Parathyroid adenoma (tissue), 2 donors: ENCODE data around the gene ACAA2.

Experiments
- H2AFZ ChIP-seq: fragments of 300-600 bp; sonication (generic); one replicate; pipeline ENCODE4 v1.7.0; 2017; ENCODE audit warnings: antibody characterized with exemption, mild to moderate bottlenecking
- H3K27ac ChIP-seq: fragments of 300-600 bp; sonication (generic); one replicate; pipeline ENCODE4 v1.7.0; 2017
- H3K27me3 ChIP-seq: fragments of 300-600 bp; sonication (generic); one replicate; pipeline ENCODE4 v1.7.0; 2017; ENCODE audit warnings: low read length; ENCODE audit not compliant: control insufficient read depth, insufficient read depth
- H3K36me3 ChIP-seq: fragments of 300-600 bp; sonication (generic); one replicate; pipeline ENCODE4 v1.7.0; 2017; ENCODE audit warnings: low read length; ENCODE audit not compliant: control insufficient read depth, insufficient read depth
- H3K4me1 ChIP-seq: fragments of 300-600 bp; sonication (generic); one replicate; pipeline ENCODE4 v1.7.0; 2017; ENCODE audit warnings: control low read depth
- H3K4me2 ChIP-seq: fragments of 300-600 bp; sonication (generic); one replicate; pipeline ENCODE4 v1.7.0; 2017; ENCODE audit warnings: low read length
- H3K4me3 ChIP-seq: fragments of 300-600 bp; sonication (generic); one replicate; pipeline ENCODE4 v1.7.0; 2017; ENCODE audit warnings: low read depth, low read length
- H3K79me2 ChIP-seq: fragments of 300-600 bp; sonication (generic); one replicate; pipeline ENCODE4 v1.7.0; 2017; ENCODE audit warnings: control low read depth
- H3K9ac ChIP-seq: fragments of 300-600 bp; sonication (generic); one replicate; pipeline ENCODE4 v1.7.0; 2017; ENCODE audit warnings: mild to moderate bottlenecking
- H3K9me3 ChIP-seq: fragments of 300-600 bp; sonication (generic); one replicate; pipeline ENCODE4 v1.7.0; 2017; ENCODE audit warnings: low read length; ENCODE audit not compliant: control insufficient read depth
- CTCF ChIP-seq: fragments of 300-600 bp; sonication (generic); IDR thresholded peaks from one replicate; pipeline ENCODE4 v1.7.0; 2017; ENCODE audit warnings: antibody characterized with exemption, mild to moderate bottlenecking
- donor health status: primary hyperparathyroidism.

Gene ACAA2

DNA sequence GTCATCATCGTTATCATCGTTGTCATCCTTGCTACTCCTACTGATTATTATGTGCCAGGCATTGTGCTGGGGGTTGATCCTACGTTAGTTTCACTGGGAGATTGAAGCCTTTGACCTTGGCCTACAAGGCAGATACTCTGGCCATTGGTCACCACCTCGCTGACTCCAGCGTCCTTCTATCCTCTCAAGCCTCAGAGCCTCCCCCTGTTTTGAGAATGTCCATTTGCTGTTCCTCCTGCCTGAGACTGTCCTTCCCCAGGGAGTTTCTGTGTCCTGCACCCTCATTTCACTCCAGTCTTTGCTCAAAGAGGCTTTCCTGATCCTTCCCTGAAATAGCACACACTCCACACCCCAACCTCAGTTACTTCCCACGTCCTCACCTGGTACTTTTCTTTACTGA lies 57.8 kb downstream of the ACAA2 start:
- Histone ChIP-seq H3K4me3 (no peak overlapping the region), H3K36me3 (no peaks in the 10 kb centered on the region), H3K79me2 (no peaks in the 10 kb centered on the region), H2AFZ (no peak overlapping the region), H3K27me3 (no peaks in the 10 kb centered on the region), H3K27ac (no peak overlapping the region), H3K4me1 (no peaks in the 10 kb centered on the region), H3K9ac (no peak overlapping the region), H3K9me3 (no peaks in the 10 kb centered on the region), H3K4me2 (no peak overlapping the region)
- TF ChIP-seq CTCF, result no peak

GRCh38 chr18:49754866-49755265 lies 58.5 kb downstream of the ACAA2 start:
- H3K4me1 ChIP-seq, result no peaks in the 10 kb centered on the region
- no peak overlapping the region for H3K9ac ChIP-seq
- no peak overlapping the region for H3K4me2 ChIP-seq
- H2AFZ ChIP-seq, result no peak overlapping the region
- H3K27ac ChIP-seq, result no peak overlapping the region
- no peak for TF ChIP-seq CTCF
- H3K36me3 ChIP-seq, result no peaks in the 10 kb centered on the region
- H3K79me2 ChIP-seq, result no peaks in the 10 kb centered on the region
- H3K27me3 ChIP-seq, result no peaks in the 10 kb centered on the region
- no peak overlapping the region for H3K4me3 ChIP-seq
- H3K9me3 ChIP-seq, result no peaks in the 10 kb centered on the region

- Histone ChIP-seq H3K36me3 (no peaks in the 10 kb centered on the region), H3K4me3 (no peak overlapping the region), H3K4me1 (no peaks in the 10 kb centered on the region), H3K9me3 (no peaks in the 10 kb centered on the region), H3K27me3 (no peaks in the 10 kb centered on the region), H3K4me2 (no peak overlapping the region), H3K27ac (no peak overlapping the region), H2AFZ (no peak overlapping the region), H3K9ac (no peak overlapping the region), H3K79me2 (no peaks in the 10 kb centered on the region)
- TF ChIP-seq CTCF, result no peak
Observed at GRCh38 chr18:49753643-49754042, 59.7 kb downstream of the ACAA2 start.

GRCh38 chr18:49752095-49752457 lies 61.3 kb downstream of the ACAA2 start:
- no peaks in the 10 kb centered on the region for H3K36me3 ChIP-seq
- H3K27ac ChIP-seq, result no peak overlapping the region
- no peak overlapping the region for H3K4me3 ChIP-seq
- H3K4me2 ChIP-seq, result no peak overlapping the region
- no peak overlapping the region for H2AFZ ChIP-seq
- no peak overlapping the region for H3K9ac ChIP-seq
- H3K79me2 ChIP-seq, result no peaks in the 10 kb centered on the region
- H3K27me3 ChIP-seq, result no peaks in the 10 kb centered on the region
- H3K4me1 ChIP-seq, result no peaks in the 10 kb centered on the region
- no peaks in the 10 kb centered on the region for H3K9me3 ChIP-seq
- TF ChIP-seq CTCF, result no peak

DNA sequence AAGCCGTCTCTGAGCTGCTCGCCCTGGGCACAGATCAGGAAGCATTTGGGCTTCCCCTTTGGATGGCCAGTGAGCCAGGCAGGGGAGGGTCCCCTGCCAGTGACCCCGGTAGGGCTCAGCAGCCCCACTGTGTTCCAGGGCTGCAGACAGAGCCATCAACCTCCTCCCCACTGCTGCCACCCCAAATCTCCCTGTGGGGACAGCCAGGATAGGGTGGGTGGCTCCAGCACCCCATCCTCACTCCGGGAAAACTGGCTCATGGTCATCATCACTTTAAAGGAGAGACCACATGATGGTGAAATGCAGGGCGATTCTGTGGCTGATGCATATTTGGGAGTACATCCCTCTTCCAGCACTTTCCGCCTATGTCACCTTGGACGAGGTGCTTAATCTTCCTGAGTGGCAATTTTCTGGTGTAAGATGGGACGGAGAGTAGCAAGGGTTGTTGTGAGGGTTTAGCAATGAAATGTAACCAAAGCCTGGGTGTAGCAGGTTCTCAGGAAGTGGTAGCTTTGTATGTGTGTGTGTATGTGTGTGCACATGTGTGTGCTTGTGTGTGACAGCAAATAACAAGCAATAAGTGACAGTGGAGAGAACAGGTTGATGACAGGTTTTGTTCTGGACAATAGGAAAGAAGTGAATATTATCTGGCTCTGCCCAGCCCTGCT lies 61.8 kb downstream of the ACAA2 start:
- Histone ChIP-seq H3K9ac (no peak overlapping the region), H3K4me2 (no peak overlapping the region), H3K79me2 (no peaks in the 10 kb centered on the region), H3K9me3 (no peaks in the 10 kb centered on the region), H3K27me3 (no peaks in the 10 kb centered on the region), H2AFZ (no peak overlapping the region), H3K27ac (no peak overlapping the region), H3K4me3 (no peak overlapping the region), H3K36me3 (no peaks in the 10 kb centered on the region), H3K4me1 (no peaks in the 10 kb centered on the region)
- TF ChIP-seq CTCF, result no peak
